Measurements from ENCODE around the gene SMIM7. TPM values are rescaled to one million over a fixed set of nuclear protein-coding genes. Genes with fewer than 3 reads are reported as not detected.

SMIM7 gene
- total RNA-seq, result 63.4 and 68.9 TPM in 2 replicates

DNA sequence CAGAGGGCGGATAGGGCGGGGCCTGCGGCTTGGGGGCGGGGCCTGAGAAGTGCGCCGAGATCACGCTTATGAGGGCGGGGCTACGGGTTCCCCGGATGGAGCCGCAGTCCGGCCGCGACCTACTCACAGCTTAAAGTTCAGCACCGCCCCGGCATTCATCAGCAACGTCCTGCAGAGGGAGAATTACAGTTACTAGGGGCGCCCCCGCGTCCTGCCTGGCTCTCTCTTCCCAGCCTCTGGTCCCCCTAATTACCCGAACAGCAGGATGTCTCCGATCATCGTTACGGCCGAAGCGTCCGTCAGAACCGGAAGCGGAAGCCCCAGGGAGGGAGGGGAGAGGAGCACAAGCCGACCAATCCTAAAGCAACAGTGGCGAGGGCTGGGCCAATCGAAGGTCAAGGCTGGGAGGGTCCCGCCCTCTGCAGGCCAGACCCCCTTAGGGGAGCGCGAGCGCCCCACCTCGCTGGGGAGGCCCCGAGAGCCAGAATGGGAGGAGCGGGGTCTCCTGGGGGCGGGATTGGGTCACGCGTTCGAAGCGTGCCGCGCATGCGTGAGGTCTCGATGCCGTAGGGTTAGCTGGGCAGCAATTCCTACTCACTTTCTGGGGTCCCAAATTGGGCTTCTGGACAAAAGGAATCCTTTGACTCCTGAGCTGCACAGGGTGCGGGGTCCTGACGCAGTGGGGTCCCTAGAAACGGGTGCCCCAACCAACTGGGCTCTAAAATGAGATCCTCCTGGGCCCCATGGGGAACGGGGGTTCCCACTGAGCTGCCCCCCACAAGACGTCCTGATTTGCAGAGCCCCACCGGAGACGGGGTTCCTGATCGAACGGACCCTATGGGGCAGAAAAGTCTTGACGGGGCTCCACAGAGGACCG lies at the start of gene SMIM7:
SMIM7 (minus strand) TSS at position 313 of the 877 bp plus-strand sequence; CDS start at position 279, 34 bp downstream.

DNA sequence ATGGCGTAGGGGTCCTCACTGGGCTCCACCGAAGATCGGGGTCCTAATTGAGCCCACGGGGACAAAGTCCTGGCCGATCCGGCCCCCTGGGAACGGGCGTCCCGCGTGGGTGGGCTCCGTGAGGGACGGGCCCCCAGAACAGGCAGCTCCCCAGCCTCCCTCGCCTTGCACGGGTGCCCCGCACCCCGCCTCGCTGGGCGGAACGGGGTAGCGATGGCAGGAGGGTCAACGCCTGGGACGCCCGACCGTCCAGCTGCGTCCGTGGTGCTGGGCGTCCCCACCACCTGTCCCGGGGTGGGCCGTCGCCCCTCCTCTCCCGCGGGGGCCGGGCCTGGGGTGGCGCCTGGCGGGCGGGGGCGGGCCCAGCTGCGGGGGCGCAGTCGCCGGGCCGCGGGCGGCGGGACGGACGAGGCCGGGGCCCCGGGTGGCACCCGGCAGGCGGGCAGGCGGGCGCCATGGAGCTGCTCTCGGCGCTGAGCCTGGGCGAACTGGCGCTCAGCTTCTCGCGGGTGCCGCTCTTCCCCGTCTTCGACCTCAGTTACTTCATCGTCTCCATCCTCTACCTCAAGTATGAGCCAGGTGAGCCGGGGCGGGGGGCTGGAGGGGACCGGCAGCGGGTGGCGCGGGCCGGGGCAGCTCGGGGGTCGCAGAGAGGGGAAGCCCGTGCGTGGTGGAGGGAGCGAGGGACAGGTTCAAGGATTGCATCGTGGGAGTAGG lies 977 bp upstream of the SMIM7 start, which contains the start of gene TMEM38A:
TMEM38A (plus strand) TSS at position 377 of the 717 bp plus-strand sequence; CDS start at position 456, 79 bp downstream.

DNA sequence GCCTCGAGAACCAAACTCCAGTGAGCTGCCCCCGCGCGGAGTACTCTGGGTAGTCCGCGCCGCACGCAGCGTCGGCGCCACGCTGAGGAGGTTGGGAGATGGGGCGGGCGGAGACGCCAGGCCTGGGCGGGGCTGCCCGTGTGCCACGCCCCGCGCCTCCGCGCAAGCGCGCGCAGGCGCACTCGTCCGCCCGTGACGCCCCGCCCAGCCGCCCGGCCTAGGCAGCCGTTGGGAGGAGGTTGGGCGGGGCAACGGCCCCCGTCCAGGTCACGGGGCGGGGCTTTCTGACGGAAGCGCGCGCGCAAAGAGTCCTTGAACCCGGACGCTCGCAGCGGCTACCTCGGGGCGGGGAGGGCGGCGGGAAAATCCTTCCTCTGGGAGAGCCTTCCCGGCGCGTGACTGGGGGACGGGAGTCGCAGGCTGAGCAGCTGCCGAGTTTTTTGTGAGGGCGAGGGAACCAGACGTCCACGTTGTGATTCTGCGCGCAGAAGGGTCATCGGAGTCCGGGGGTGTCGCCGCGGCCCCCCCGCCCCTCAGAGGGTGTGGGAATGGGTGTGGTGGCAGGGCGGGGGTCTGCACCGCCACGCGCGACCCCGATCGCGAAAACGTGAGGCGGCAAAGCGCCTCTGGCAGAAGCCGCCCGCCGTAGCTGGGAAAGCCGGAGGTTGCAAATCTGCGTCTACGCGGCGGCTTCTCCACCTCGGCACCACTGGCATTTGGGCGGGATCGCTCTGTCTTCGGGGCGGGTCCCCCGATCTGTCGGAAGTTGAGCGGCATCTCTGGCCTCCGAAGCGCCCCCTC lies 31.6 kb downstream of the SMIM7 start, which contains the start of gene MED26:
MED26 (minus strand) TSS at position 22 of the 801 bp plus-strand sequence. CDS start 261 bp downstream, outside the sequence.

Other genes with a start within 250 kb of the SMIM7 start
- gene EPS15L1, start 188.2 kb downstream of the SMIM7 start, total RNA-seq, result 14.9 and 16.0 TPM in 2 replicates
- not detected in 2 replicates for gene CALR3, start 164.0 kb downstream of the SMIM7 start, total RNA-seq
- 4.6 and 5.9 TPM in 2 replicates for gene C19orf44, start 163.8 kb downstream of the SMIM7 start, total RNA-seq
- gene CHERP, start 117.7 kb downstream of the SMIM7 start, total RNA-seq, result 7.9 and 9.2 TPM in 2 replicates
- gene SLC35E1, start 87.7 kb downstream of the SMIM7 start, total RNA-seq, result 46.8 and 54.1 TPM in 2 replicates
- gene MED26, start 31.9 kb downstream of the SMIM7 start, total RNA-seq, result 5.0 and 11.0 TPM in 2 replicates
- gene TMEM38A, start 995 bp upstream of the SMIM7 start, total RNA-seq, result 0.57 and 2.2 TPM in 2 replicates
- gene NWD1, start 59.7 kb upstream of the SMIM7 start, total RNA-seq, result not detected in 2 replicates
- 28.0 and 37.7 TPM in 2 replicates for gene SIN3B, start 169.3 kb upstream of the SMIM7 start, total RNA-seq
- gene F2RL3, start 228.9 kb upstream of the SMIM7 start, total RNA-seq, result 1.3 and 10.9 TPM in 2 replicates

Measured in placental pericyte (primary cell).